ENCODE results near the gene PDE8A.

Gene PDE8A

GRCh38 chr15:85097250-85097649 is 115.6 kb downstream of the PDE8A start:
- DNase-seq, result no peak

GRCh38 chr15:85097725-85098124 is 116.1 kb downstream of the PDE8A start:
- DNase-seq, result no peak

DNA sequence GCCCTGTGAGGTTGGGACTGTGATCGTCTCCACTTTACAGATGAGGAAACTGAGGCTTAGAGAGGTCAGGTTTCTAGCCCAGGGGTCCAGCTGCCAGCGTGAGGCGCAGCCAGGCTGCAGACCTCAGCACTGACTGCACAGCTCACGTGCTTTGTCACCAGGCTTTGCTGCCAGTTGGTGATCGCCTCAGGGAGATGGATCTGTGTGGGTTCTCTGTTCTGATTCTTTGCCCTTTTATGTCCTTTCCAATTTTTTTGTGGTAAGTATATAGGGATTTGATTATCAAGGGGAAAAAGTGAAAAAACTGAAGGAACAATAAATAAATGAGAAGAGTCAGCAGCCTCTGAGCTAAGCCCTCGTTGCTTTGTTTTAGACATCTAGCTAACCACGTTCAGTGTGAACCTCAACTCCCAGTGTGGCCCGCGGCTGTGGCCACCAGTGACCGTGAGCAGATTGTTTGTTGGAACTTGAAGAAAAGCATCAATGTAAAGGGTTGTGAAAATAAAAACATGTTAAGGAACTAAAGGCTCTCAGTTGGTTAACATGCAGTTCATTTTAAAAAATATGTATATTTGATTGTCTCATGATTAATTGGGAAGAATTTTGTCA is 117.6 kb downstream of the PDE8A start:
- DNase-seq, result no peak

DNA sequence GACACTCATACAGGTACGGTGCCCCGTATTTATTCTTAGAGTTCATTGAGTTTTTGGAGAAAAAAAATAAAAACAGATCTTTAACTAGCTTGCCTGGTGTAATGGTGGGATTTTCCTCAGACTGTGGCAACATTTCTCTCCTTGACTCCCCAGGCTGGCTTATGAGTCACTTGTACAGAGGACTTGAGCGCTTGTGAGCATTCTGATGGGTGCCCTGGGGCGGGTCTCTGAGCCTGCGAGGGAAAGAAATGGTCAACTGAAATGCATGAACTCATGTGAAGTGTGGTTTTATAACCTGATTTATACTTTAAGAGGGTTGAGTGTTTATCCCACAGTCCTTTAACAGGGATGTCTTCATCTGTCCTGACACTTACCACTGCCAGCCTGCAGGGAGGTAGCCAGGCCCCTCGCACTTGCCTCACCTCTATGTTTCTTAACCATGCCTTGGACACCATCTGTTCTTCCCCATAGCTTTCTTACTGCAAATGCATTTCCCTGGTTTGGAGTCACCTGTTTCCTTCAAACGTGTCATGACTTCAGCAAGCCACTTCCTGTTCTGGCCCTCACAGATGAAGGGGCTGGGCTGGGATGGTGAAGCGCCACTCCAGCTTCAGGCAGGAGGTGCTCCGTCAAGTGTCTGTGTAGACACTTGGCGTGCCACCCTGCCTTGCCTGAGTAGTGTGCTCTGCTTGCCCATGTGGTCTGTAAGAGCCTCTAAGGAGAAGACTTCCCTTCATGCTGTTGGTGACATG is 118.7 kb downstream of the PDE8A start:
- no peak for DNase-seq

- DNase-seq, result no peak
Observed at GRCh38 chr15:85104584-85104983, 122.9 kb downstream of the PDE8A start.

DNA sequence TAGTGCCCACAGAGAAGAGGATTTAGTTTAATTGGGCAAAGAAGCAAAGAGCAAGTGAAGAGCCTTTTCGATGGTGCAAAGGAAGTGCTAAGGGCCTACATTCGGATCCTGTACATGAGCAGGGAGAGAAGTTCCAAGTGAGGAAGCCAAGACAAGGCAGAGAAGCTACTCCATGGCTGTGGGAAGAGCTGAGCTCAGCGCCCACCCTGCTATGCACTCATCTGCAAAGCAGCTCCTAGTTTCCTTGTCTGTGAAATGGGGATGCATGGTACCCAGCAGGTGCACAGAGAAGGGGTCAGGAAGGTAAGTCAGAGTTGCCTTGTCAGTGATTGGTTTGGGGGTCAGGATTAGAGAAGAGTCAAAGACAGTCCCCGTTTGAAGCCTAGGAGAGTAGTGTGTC is 126.5 kb downstream of the PDE8A start:
- DNase-seq, result no peak

DNA sequence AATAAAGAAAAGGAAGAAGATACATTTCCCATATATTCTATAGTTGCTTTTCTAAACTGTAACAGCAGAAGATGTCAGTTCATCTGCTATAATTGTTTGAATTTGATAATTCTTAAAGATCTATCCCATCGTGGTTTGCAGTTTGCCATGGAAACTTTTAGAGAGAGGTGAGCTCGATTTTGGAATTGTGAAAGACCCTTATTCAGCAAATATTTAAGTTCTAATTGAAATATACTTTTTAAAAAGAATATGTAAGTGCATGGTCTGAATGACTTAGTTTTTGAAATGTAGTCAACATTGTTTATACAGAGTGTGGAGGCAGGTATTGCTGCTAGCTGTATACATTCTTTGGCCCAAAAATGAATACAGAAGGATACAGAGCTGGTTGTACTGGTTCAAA is 127.7 kb downstream of the PDE8A start:
- no peak for DNase-seq

GRCh38 chr15:85112997-85113396 is 131.3 kb downstream of the PDE8A start:
- DNase-seq, result no peak

DNA sequence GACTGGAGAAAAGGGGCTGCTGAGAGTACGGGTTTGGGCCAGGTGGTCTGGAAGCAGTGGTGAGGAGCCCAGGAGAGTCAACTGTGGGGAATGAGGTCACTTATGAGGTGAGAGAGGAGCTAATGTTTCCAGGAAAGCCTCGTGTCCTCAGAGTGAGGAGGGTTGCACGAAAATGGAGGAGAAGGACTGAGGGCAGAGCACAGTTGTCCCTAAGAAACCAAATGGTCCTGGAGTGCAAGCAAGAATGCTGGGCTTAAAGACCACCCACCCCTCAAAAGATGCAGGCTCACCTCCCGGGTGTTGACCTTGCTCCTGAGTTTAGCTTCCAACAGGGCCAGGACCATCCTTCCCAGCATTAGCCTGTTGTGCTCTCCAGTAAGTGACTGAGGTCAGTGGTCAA is 133.2 kb downstream of the PDE8A start:
- DNase-seq, result no peak

DNA sequence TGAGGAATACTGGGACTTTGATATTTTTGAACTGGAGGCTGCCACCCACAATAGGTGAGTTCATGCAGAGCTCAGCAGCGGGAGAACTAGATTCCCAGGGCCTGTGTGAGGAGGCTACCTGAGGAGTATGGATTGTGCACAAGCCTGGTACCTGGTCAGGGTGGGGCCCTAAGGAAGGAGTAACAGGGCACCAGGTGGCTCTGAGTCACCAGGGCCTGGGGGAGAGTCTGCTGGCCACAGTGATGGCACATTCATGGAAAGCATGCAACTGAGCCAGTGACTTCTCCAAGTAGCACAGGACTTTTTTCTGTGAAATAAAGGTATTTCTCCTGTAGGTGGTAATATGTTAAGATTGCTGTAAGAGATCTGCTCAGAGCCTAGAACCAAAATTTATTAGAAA is 134.4 kb downstream of the PDE8A start:
- DNase-seq, result no peak

- no peak for DNase-seq
Observed at GRCh38 chr15:85116494-85116893, 134.8 kb downstream of the PDE8A start.

DNA sequence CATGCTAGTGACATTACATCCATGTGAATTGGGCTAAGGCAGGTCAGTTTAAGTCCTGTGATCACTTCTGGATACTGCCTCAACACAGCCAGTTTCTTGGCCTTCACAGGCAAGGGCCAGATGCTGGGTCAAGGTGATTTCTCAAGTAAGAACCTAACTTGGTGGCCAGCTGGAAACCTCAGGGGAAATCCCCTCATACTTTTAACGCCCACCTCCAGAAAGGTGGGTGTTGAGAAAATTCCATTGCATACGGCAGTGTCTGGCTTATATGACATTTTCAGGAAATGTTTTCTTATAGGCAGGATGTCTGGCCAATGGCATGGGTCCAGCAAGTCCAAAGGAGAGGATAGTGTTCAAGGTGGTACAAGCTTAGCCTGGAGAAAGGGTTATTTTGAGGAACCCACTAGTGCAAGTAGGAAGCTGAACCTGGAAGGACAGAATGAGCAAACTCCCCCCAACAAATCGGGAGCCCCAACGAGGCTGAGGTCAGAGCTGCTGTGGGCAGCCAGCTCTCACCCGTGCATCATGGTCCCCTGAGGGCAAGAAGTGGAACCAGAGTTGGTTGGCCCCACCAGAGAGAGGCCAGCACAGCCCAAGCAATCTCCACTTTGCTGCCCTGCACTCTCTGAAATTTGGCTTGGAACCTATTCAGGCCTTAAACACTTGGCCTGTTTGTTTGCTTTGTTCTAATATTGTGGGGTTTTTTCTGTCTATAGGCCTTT is 135.4 kb downstream of the PDE8A start:
- DNase-seq, result no peak

DNA sequence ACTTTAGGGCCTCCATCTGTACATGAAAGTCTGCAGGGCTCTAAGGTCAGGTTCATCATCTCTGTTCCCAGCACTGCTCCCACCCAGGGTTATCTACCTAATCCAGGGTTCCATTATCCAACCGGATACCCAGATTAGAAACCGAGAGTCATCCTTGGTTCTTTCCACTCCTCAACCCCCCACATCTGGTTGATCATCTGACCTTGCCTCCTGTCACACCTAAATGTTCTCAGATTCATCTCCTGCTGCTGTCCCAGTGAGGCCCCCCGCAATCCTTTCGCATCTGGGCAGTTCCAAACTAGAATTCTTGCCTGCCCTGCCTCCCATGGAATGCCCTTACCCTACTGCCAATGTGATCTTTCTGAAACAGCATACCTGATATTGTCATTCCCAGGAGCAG is 136.5 kb downstream of the PDE8A start:
- no peak for DNase-seq

- DNase-seq, result no peak
Observed at GRCh38 chr15:85118581-85118980, 136.9 kb downstream of the PDE8A start.

GRCh38 chr15:85120351-85121113 is 138.9 kb downstream of the PDE8A start:
- DNase-seq, result no peak

DNA sequence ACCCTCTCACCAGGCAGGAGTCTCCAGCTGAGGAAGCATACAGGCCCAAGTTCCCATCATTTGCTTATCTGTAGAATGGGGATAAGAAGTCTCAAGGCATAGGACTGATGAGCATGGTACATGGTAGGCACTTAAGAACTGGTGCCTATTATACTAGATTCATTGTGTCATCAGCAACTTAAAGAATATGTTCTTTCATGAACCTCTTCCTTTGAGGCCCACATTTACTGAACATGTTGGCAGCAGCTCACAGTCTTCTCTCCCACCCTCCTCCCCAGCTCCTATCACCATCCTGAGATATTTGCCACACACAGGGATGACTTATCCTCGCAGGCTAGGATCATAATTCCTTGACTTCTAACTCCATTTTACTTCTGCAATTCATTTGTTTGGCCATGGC is 142.5 kb downstream of the PDE8A start:
- DNase-seq, result no peak

DNA sequence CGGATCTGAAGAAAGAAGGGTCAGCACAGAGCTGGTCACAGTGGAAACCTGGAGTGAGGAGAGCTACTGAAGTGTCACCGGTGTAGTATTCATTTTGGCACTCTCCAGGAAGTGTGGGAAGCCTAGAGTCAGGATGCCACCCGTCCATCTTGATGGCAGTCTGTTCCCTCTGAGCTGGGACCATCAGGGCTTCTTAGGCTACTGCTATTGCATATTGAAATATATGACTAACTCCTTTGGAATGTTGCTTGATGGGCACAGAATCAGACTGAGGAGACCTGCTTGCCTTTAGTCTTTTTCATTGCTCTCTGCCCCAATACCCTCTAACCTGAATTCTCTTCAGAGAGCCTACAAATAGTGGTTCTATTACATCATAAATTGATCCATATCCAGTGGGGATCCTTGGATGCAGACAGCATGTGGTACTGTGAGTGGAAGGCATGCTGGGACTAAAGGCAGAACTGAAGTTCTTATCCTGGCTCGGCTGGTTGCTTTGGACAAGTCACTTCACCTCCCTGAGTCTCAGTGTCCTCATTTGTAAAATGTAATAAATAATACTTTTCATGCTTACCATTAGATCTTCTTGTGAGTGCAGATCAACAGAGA is 143.5 kb downstream of the PDE8A start:
- DNase-seq, result no peak

DNA sequence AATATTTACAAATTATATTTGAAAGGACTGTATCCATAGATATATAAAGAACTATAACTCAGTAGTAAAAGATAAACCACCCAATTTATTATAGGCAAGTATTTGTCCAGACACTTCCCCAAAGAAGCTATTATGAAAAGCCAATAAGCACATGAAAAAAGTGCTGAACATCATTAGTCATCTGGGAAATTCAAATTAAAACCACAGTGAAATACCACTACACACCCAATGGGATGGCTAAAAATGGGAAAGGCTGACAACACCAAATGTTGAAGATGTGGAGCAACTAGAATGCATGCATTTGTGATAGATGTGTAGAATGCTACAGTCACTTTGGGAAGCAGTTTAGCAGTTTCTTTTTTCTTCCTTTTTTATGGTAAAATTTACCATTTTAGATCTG is 147.0 kb downstream of the PDE8A start:
- no peak for DNase-seq

- DNase-seq, result no peak
Observed at GRCh38 chr15:85129881-85130280, 148.2 kb downstream of the PDE8A start.

DNA sequence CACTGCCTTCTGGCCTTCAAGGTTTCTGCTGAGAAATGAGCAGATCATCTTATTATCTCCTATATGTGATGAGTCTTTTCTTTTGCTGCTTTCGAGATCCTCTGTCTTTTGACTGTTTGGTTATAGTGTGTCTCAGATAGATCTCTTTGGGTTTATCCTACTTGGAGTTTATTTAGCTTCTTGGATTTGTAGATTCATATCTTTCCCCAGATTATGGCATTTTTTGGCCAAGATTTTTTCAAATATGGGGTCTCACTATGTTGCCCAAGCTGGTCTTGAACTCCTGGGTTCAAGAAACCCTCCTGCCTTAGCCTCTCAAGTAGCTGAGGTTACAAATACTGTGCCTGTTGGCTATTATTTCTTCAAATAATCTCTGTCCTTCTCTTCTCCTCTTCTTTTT is 150.3 kb downstream of the PDE8A start:
- DNase-seq, result no peak

GRCh38 chr15:85133709-85134108 is 152.1 kb downstream of the PDE8A start:
- DNase-seq, result no peak

DNA sequence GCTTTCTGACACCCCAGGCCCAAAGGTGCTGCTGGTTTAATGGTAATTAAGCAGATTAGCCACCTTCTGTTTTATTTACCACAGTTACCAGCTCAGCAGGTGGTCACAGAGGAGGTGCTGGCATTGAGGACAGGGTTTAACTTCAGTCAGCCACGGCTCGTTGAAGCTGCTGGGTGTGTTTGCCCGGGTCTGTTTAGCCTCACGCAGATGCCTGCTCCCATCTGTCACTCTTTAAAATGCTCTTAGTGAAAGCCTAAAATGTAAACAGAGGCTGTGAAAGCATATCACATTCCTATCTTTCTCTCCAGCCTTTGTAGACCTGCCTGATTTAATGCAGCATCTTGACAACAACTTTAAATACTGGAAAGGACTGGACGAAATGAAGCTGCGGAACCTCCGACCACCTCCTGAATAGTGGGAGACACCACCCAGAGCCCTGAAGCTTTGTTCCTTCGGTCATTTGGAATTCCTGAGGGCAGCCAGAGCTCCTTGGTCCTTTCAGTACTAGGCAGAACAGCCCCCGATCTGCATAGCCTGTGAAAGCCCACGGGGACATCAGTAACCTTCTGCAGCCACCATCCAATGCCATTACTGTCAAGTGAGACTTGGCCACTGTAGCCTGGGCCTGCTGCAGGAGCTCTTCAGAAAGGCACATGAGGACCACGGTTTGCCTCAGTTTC is 156.0 kb downstream of the PDE8A start:
- DNase-seq, result peak; percentile 100

Measured in NCI-H524 treated with DMSO at 0.1 percent for 48 hours (cell line).